GM10266 (cell line): ENCODE data around the gene STXBP5.

Experiments
- DNase-seq: peaks from one replicate; pipeline ENCODE4 v3.0.0; 2012; ENCODE audit errors: extremely low spot score
- TF ChIP-seq, protein P1 (sequence below): IDR thresholded peaks from 2 replicates; pipeline ENCODE4 v1.5.1; 2012; ENCODE audit warnings: mild to moderate bottlenecking, low read depth; ENCODE audit not compliant: control insufficient read depth, insufficient read depth; ENCODE audit errors: missing control alignments

The STXBP5 gene

DNA sequence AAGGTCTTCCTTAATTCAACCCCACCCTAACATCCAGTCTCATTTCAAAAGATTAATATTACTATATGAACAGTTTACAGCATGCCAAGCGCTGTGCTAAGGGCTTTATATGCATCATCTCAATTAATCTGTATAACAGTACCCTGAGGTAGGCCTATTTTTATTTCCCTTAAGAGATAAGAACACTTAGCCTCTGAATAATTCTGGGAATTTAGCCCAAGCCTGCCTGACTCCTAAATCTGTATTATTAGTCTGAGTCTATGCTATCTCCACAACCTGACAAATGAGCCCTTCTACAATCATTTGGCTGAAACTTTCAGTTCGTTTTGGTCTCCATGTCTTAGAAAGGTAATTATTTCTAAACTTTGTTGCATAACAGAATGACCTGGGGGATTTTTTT is 226.6 kb downstream of the STXBP5 start:
- TF ChIP-seq, protein P1, sequence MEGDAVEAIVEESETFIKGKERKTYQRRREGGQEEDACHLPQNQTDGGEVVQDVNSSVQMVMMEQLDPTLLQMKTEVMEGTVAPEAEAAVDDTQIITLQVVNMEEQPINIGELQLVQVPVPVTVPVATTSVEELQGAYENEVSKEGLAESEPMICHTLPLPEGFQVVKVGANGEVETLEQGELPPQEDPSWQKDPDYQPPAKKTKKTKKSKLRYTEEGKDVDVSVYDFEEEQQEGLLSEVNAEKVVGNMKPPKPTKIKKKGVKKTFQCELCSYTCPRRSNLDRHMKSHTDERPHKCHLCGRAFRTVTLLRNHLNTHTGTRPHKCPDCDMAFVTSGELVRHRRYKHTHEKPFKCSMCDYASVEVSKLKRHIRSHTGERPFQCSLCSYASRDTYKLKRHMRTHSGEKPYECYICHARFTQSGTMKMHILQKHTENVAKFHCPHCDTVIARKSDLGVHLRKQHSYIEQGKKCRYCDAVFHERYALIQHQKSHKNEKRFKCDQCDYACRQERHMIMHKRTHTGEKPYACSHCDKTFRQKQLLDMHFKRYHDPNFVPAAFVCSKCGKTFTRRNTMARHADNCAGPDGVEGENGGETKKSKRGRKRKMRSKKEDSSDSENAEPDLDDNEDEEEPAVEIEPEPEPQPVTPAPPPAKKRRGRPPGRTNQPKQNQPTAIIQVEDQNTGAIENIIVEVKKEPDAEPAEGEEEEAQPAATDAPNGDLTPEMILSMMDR: no peak
- no peak for DNase-seq

- TF ChIP-seq, protein P1: no peak
- DNase-seq: no peak
Measured at GRCh38 chr6:147434076-147434475, 229.9 kb downstream of the STXBP5 start.

DNA sequence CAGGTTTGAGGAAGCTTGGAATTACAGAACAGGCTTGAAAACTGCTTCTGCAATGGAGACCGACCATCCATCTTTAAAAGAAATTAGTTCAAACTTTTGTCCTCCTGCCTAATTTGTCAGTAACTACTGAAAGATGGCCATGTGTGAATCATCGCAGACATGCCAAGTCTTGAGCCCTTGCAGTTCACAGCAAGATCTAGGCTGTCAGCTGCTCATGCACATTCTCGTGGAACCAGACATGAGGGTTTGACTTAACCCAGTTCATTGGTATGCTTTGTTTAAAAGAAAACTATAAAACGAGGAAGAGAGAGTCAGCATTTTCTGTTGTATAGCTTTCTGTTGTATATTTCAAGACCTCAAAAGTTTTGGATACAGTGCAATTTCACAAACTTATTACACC is 230.3 kb downstream of the STXBP5 start:
- TF ChIP-seq, protein P1: no peak
- no peak for DNase-seq

- DNase-seq: no peak
- TF ChIP-seq, protein P1: no peak
Measured at GRCh38 chr6:147437615-147438014, 233.4 kb downstream of the STXBP5 start.

- no peak for DNase-seq
- TF ChIP-seq, protein P1: no peak
Measured at GRCh38 chr6:147438758-147439528, 234.7 kb downstream of the STXBP5 start.
